ENCODE data around the gene TEKT2. TPM values are rescaled to one million over a fixed set of nuclear protein-coding genes. Genes with fewer than 3 reads are reported as not detected.

Gene TEKT2
- total RNA-seq, 1 donor from 2014 or later, result 0.75 TPM

- no peak for DNase-seq (ENCODE audit: low spot score)
Measured at GRCh38 chr1:36128126-36128904, 44.4 kb downstream of the TEKT2 start.

DNA sequence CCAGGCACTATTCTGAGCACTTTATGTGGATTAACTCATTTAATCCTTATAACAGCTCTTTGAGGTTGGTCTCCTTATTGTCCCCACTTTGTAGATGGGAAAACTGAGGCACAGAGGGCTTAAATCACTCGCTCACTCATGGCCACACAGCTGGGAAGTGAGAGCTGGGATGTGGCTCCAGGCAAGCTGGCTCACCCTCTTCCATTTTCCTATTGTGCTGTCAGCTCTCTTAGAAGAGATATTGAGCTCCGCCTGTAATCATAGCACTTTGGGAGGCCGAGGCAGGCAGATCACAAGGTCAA lies 45.0 kb downstream of the TEKT2 start:
- DNase-seq (ENCODE audit: low spot score), result no peak

DNA sequence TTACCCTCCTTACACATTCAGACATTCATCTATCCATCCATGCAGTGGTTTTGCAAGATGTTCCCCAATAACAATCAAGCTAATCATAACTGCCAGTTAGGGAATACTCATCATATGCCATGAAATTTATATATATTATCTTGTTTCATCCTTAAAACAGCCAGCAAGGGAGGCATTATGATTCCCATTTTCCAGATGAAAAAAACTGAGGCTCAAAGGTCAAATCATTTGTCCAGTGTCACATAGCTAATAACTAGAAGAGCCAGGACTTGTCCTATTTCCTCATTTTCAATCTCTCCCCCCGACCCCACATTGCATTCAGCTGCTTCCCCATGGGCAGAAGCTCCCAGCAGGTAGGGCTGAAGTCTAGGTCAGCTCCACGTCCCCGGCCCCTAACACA lies 48.1 kb downstream of the TEKT2 start:
- no peak for DNase-seq (ENCODE audit: low spot score)

DNA sequence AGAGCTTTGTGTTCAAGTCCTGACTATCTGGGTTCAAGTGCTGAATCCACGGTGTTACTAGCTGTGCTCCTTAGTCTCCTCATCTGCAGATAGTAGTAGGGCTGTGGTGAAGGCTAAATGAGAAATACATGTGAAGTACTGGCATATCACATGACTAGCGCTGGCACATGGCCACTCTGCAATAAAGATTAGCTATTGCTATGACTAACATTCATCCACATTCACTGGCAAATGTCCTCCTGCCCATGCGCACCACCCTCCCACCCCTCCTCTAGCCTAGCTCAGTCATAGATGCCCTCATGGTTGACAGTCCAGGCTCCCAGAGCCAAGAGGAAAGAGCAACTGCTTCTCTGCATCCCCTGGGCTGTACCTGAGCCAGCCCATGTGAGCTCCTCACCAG lies 49.6 kb downstream of the TEKT2 start:
- DNase-seq (ENCODE audit: low spot score), result peak; percentile 84

GRCh38 chr1:36134031-36134430 lies 50.1 kb downstream of the TEKT2 start:
- DNase-seq (ENCODE audit: low spot score), result no peak

DNA sequence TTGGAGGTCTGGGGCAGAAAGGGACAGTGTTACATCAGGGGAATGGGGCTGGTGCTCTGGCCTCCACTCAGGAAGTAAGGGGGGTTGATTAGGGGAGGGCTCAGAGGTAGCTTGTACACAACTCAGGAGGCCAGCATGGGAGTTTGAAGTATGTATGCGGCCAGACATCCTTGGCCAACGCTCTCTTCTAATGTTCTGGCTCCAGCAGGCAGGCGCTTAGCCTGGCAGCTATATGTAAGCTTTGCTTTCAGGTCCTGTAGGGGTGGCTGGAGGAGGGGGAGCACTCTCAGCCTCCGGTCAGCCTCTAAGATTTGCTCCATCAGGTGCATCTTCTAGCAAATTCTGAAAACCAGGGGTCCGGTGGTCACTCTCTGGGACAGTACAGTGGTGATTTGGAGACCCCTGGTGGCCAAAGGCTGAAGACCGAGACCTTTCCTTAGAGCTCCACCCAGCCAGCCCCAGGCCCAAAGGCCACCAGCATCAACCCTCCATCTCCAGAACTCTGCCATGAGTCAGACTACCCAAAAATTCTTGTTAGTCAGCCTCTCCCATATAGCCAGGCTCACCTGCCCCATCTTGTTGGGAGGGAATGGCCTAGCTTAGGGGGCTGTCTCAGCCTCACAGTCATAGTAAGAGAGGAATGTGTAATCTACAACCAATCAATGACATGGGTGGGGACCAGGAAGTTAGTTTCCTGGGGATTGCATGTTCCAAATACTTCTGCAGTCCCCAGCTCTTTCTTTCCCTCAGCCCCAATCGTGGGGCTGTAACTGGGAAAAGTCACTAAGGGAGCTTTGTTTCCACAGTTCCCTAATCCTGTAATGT lies 50.8 kb downstream of the TEKT2 start:
- peak; percentile 41 for DNase-seq (ENCODE audit: low spot score)

DNA sequence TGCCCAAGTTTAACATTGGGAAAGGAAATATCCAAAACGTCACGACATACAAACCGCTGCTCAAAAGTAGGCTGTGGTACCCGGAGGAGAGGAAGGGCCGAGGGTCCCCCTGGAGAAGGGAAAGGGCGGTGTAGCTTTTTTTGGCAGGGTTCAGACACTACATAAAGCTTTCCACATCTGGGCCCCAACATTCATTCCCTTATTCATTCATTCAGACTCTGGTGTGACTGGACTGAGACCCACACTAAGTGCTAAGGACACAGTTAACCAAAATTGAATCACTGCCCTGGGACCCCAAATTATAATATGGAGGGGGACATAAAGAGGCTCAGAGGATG lies 51.4 kb downstream of the TEKT2 start:
- DNase-seq (ENCODE audit: low spot score), result no peak

GRCh38 chr1:36135796-36136195 lies 51.9 kb downstream of the TEKT2 start:
- no peak for DNase-seq (ENCODE audit: low spot score)

- DNase-seq (ENCODE audit: low spot score), result no peak
Measured at GRCh38 chr1:36136535-36136934, 52.6 kb downstream of the TEKT2 start.

DNA sequence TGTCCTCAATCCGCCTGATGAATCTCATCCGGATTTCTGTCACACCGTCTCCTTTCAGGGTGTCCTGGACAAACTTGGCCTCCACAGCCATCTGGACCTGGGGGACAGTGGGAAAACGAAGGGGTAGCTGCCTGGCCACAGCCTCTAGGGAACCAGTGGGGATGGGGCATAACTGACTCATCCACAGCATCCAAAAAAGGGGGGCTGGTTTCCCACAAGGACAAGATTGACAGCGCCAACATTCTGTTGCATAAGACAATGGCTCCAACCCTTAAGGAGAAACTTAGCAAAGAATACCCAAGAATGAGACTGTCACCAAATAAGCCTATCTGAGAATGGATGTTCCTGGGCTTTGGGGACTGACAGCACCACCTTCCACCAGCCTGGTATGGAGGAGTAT lies 53.3 kb downstream of the TEKT2 start:
- no peak for DNase-seq (ENCODE audit: low spot score)

GRCh38 chr1:36137776-36138175 lies 53.9 kb downstream of the TEKT2 start:
- no peak for DNase-seq (ENCODE audit: low spot score)

Other genes starting within 250 kb of the TEKT2 start
- 29.8 TPM for gene AGO1, start 200.9 kb upstream of the TEKT2 start, total RNA-seq
- gene AGO3, start 153.0 kb upstream of the TEKT2 start, total RNA-seq, result 23.8 TPM
- gene ADPRS, start 4.8 kb downstream of the TEKT2 start, total RNA-seq, result 28.9 TPM
- gene COL8A2, start 41.1 kb downstream of the TEKT2 start, total RNA-seq, result 10.8 TPM
- gene TRAPPC3, start 65.4 kb downstream of the TEKT2 start, total RNA-seq, result 57.7 TPM
- gene MAP7D1, start 72.1 kb downstream of the TEKT2 start, total RNA-seq, result 123 TPM
- 81.1 TPM for gene THRAP3, start 140.3 kb downstream of the TEKT2 start, total RNA-seq
- 12.1 TPM for gene SH3D21, start 222.3 kb downstream of the TEKT2 start, total RNA-seq
- gene EVA1B, start 239.6 kb downstream of the TEKT2 start, total RNA-seq, result 30.3 TPM

Data from mucosa of gallbladder (tissue), 1 donor.